T-cell (primary cell): ENCODE results near the gene GAS2L1. TPM values are rescaled to one million over a fixed set of nuclear protein-coding genes. Genes with fewer than 3 reads are reported as not detected.

Experiments used
- ATAC-seq, 4 experiments: fragments of 200-7000 bp in 3 of 4; fragments of 150-1000 bp in 1 of 4; cut with Tn5 transposase; replicated peaks in 1 of 4; 1 replicate in 3 of 4; 2 replicates in 1 of 4; pipeline ENCODE4 v1.10.0; 2021; ENCODE audit warnings: moderate library complexity in 3 of 4, mild to moderate bottlenecking in 2 of 4, moderate number of reproducible peaks in 1 of 4
- CTCF ChIA-PET, 2 donors: fragments of 300-600 bp; sonication (Branson Sonifier 250); formaldehyde crosslinking; loops; one replicate each; lab custom pipeline; 2022; ENCODE audit warnings: antibody characterized with exemption in 2 of 2; lab: Charles Lee
- POLR2A ChIA-PET, 2 donors: fragments of 300-600 bp; sonication (Branson Sonifier 250); formaldehyde crosslinking; loops; one replicate each; lab custom pipeline; 2022; ENCODE audit warnings: antibody characterized with exemption in 2 of 2; lab: Charles Lee
- DNase-seq, 35 experiments: peaks; one replicate each; pipeline versions ENCODE4 v3.0.0 to v3.0.0-alpha.2; 2013 to 2023
- H3K27ac ChIP-seq: one replicate; pipeline ENCODE4 v1.5.1; 2013; ENCODE audit warnings: low read length
- H3K27me3 ChIP-seq, 2 experiments: replicated peaks in 1 of 2; 1 replicate in 1 of 2; 2 replicates in 1 of 2; pipeline versions ENCODE4 v1.6.1 to v1.7.0; 2013; ENCODE audit warnings: low read length in 1 of 2, mixed read lengths in 1 of 2; ENCODE audit not compliant: control insufficient read depth in 2 of 2, insufficient read depth in 2 of 2; ENCODE audit errors: extremely low read depth in 1 of 2
- H3K36me3 ChIP-seq, 2 donors: 1 replicate in 1 of 2; 2 replicates in 1 of 2; pipeline versions ENCODE4 v1.6.1 to v1.7.0; 2013; ENCODE audit warnings: low read length in 1 of 2; ENCODE audit not compliant: control insufficient read depth in 2 of 2, insufficient read depth in 1 of 2; ENCODE audit errors: extremely low read depth in 1 of 2
- H3K4me1 ChIP-seq, 2 experiments: 1 replicate in 1 of 2; 2 replicates in 1 of 2; pipeline versions ENCODE4 v1.6.1 to v1.7.0; 2013; ENCODE audit warnings: low read length in 2 of 2, mixed read lengths in 1 of 2; ENCODE audit not compliant: insufficient read depth in 2 of 2, control insufficient read depth in 1 of 2; ENCODE audit errors: extremely low read depth in 1 of 2
- H3K4me3 ChIP-seq, 2 donors: 1 replicate in 1 of 2; 2 replicates in 1 of 2; pipeline versions ENCODE4 v1.5.1 to v1.7.0; 2013; ENCODE audit warnings: mild to moderate bottlenecking in 2 of 2, low read length in 1 of 2, moderate library complexity in 1 of 2; ENCODE audit not compliant: control insufficient read depth in 1 of 2; ENCODE audit errors: extremely low read depth in 1 of 2
- H3K9me3 ChIP-seq: 2 replicates; pipeline ENCODE4 v1.7.0; 2013
- H3K27ac Mint-ChIP-seq, 2 donors: one replicate each; pipeline ENCODE4 v1.8.0; 2020 to 2021; ENCODE audit warnings: mild to moderate bottlenecking in 2 of 2, mixed read lengths in 2 of 2
- H3K27me3 Mint-ChIP-seq, 2 donors: one replicate each; pipeline ENCODE4 v1.8.0; 2021 to 2022; ENCODE audit warnings: mixed read lengths in 2 of 2
- H3K36me3 Mint-ChIP-seq: one replicate; pipeline ENCODE4 v1.8.0; 2021; ENCODE audit warnings: mixed read lengths
- H3K4me1 Mint-ChIP-seq, 3 donors: one replicate each; pipeline ENCODE4 v1.8.0; 2020 to 2022; ENCODE audit warnings: mixed read lengths in 3 of 3, mild to moderate bottlenecking in 1 of 3
- H3K4me3 Mint-ChIP-seq, 3 donors: one replicate each; pipeline ENCODE4 v1.8.0; 2020 to 2022; ENCODE audit warnings: mild to moderate bottlenecking in 3 of 3, mixed read lengths in 3 of 3, moderate library complexity in 3 of 3
- H3K9me3 Mint-ChIP-seq, 3 donors: one replicate each; pipeline ENCODE4 v1.8.0; 2020 to 2022; ENCODE audit warnings: mixed read lengths in 3 of 3
- WGBS: methylation state at CpG from one replicate; pipeline ENCODE4 v1.1.5; 2013; ENCODE audit warnings: missing lambda C conversion rate; ENCODE audit not compliant: insufficient coverage; 5-methylcytosine and 5-hydroxymethylcytosine counted together
- total RNA-seq, 35 experiments: library from RNA in 6 of 35; stranded (reverse) in 6 of 35; fragments of 120-200 nt in 1 of 35; gene quantifications; one replicate each; pipeline versions ENCODE4 v1.2.1 to v1.2.4 and lab custom pipeline; 2013 to 2026

GAS2L1 gene
- total RNA-seq, 5 donors from 2014 or later (not counting 1 experiment from before 2014, with no cell fraction given) = 0.53 to 1.2 (median 0.85) TPM

GRCh38 chr22:29267858-29268510 is 38.5 kb upstream of the GAS2L1 start, which contains the start of the genes EWSR1 and RHBDD3:
TSS of gene EWSR1 (plus strand) at chr22:29268268. CDS start at chr22:29268337, 69 bp downstream.
TSS of gene RHBDD3 (minus strand) at chr22:29267981. CDS start at chr22:29265626, 2,355 bp downstream.
- peaks cover 13 to 26% of the 10 kb centered on the region in 2 donors for H3K36me3 ChIP-seq
- peak; percentile 88 to 90 (median 90) for ATAC-seq
- peaks cover 25% of the 10 kb centered on the region for H3K36me3 Mint-ChIP-seq
- peak within 1 kb of the TSS; percentile 92 to 99 for H3K4me3 ChIP-seq
- H3K9me3 Mint-ChIP-seq = no peaks in the 10 kb centered on the region
- ChIA-PET CTCF (no interaction called here), POLR2A (no interaction called here)
- no peaks in the 10 kb centered on the region for H3K9me3 ChIP-seq
- H3K27me3 Mint-ChIP-seq = no peaks in the 10 kb centered on the region
- peaks cover 54 to 57% (median 55%) of the 10 kb centered on the region in 3 donors for H3K4me1 Mint-ChIP-seq
- peak within 1 kb of the TSS; percentile 99 for H3K27ac ChIP-seq
- no peaks in the 10 kb centered on the region for H3K27me3 ChIP-seq
- peaks cover 34 to 37% of the 10 kb centered on the region in 2 experiments for H3K4me1 ChIP-seq
- peak within 1 kb of the TSS; percentile 92 to 96 (median 95) for H3K4me3 Mint-ChIP-seq
- DNase-seq = peak; percentile 85 to 99 (median 91)
- WGBS = under 1% methylated on average over 48 of the region's 67 CpGs
- peak within 1 kb of the TSS; percentile 98 for H3K27ac Mint-ChIP-seq

GRCh38 chr22:29268511-29269229 is 37.8 kb upstream of the GAS2L1 start:
- H3K9me3 ChIP-seq = no peaks in the 10 kb centered on the region
- H3K4me3 ChIP-seq = peak overlapping the region; percentile 92 to 99
- DNase-seq (peak in 18 of 35 experiments; percentile 5 to 53 (median 20)), ATAC-seq (peak; percentile 13 to 28 (median 25))
- CTCF ChIA-PET = no interaction called here
- H3K9me3 Mint-ChIP-seq = no peaks in the 10 kb centered on the region
- H3K36me3 ChIP-seq = peaks cover 11 to 31% of the 10 kb centered on the region in 2 donors
- H3K27me3 Mint-ChIP-seq = no peaks in the 10 kb centered on the region
- H3K27ac ChIP-seq = peak overlapping the region; percentile 99
- H3K27ac Mint-ChIP-seq = peak overlapping the region; percentile 98
- peaks cover 60 to 64% (median 62%) of the 10 kb centered on the region in 3 donors for H3K4me1 Mint-ChIP-seq
- under 1% methylated on average over 48 of the region's 51 CpGs for WGBS
- POLR2A ChIA-PET = no interaction called here
- H3K4me1 ChIP-seq = peaks cover 35 to 38% of the 10 kb centered on the region in 2 experiments
- H3K27me3 ChIP-seq = no peaks in the 10 kb centered on the region
- peaks cover 31% of the 10 kb centered on the region for H3K36me3 Mint-ChIP-seq
- H3K4me3 Mint-ChIP-seq = peak overlapping the region; percentile 92 to 96 (median 95)

DNA sequence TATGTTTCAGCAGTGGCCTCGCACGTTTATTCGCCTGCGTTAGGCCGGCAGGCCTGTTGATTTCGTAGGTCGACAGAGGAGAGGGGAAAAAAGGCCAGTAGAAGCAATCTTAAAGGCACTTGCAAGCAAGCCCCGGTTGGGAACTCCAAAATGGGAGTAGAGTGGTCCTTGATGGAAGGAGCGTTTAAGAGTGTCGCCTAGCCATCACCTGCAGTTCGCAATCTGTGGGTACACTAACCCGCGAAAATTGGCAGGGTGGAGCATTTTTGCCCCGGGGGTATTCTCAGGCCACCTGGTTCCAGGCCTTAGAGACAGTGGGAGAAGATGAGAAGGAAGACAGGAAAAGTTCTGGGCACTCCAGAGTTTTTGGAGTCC is 37.2 kb upstream of the GAS2L1 start:
- Histone ChIP-seq H3K4me3 (peak overlapping the region; percentile 92 to 99), H3K27me3 (no peaks in the 10 kb centered on the region), H3K36me3 (peaks cover 7 to 33% of the 10 kb centered on the region in 2 donors), H3K27ac (peak overlapping the region; percentile 99), H3K9me3 (no peaks in the 10 kb centered on the region), H3K4me1 (peaks cover 35 to 39% of the 10 kb centered on the region in 2 experiments)
- peak overlapping the region; percentile 86 to 89 for H3K27ac Mint-ChIP-seq
- peaks cover 66 to 70% (median 67%) of the 10 kb centered on the region in 3 donors for H3K4me1 Mint-ChIP-seq
- WGBS = 3% methylated on average over 12 of the region's 14 CpGs
- H3K9me3 Mint-ChIP-seq = no peaks in the 10 kb centered on the region
- ATAC-seq (no peak), DNase-seq (peak in 1 of 35 experiments; percentile 16)
- CTCF ChIA-PET = no interaction called here
- POLR2A ChIA-PET = no interaction called here
- no peaks in the 10 kb centered on the region for H3K27me3 Mint-ChIP-seq
- peaks cover 36% of the 10 kb centered on the region for H3K36me3 Mint-ChIP-seq
- peak overlapping the region; percentile 92 to 96 (median 95) for H3K4me3 Mint-ChIP-seq

DNA sequence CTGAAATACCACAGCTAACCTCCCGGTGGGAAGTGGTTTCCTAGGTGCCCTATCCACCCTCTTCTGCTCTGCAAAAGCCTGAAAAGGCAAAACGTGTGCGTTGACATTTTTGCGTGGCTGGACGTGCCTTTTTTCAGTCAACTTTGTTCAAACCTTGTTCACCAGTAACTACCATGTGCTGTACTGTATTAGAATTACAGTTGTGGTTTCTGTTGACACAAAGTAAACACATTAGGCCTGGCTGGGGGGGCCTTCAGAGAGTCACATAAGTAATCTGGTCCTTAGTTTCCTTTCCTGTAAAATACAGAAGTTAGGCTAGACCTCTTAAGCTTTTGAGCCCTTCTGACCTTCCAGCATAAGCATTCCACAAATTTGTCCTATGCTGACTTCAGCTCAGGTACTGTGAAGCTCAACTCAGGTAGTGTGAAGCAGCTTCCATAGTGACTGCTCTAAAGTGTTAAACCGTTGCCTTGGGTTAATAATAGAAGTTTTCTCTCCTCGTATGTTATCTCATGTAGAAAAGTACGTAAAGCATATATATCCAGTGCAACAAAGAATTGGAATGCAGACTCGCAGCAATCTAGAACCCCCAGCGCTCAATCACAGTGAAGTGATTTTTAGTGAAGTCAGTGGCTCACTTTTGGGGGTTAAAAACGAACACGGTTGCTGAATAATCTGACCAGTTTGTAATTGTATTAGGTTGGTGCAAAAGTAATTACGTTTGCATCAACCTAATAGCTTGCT is 36.5 kb upstream of the GAS2L1 start:
- peak in 1 of 35 experiments; percentile 28 for DNase-seq
- H3K9me3 ChIP-seq = no peaks in the 10 kb centered on the region
- no peaks in the 10 kb centered on the region for H3K27me3 ChIP-seq
- ChIA-PET CTCF (interaction anchor here in 1 of 2 donors (0.7 kb wide), 1 partner anchor 9 kb away, joined by 3 read pairs; no protein-coding TSS in a partner anchor), POLR2A (interaction anchor here in 1 of 2 donors (0.6 kb wide), 1 partner anchor 504 kb away, joined by 5 read pairs; no protein-coding TSS in a partner anchor)
- H3K27me3 Mint-ChIP-seq = no peaks in the 10 kb centered on the region
- H3K9me3 Mint-ChIP-seq = no peaks in the 10 kb centered on the region
- H3K4me3 ChIP-seq = peak overlapping the region; percentile 92 to 99
- peak overlapping the region; percentile 86 to 89 for H3K27ac Mint-ChIP-seq
- H3K27ac ChIP-seq = peak overlapping the region; percentile 99
- H3K36me3 Mint-ChIP-seq = peaks cover 43% of the 10 kb centered on the region
- no peak for ATAC-seq
- H3K4me1 ChIP-seq = peaks cover 35 to 39% of the 10 kb centered on the region in 2 experiments
- peaks cover 5 to 40% of the 10 kb centered on the region in 2 donors for H3K36me3 ChIP-seq
- 0% methylated on average over 3 of the region's 13 CpGs for WGBS
- peaks cover 73 to 77% (median 74%) of the 10 kb centered on the region in 3 donors for H3K4me1 Mint-ChIP-seq
- H3K4me3 Mint-ChIP-seq = peak overlapping the region; percentile 92 to 96 (median 95)

DNA sequence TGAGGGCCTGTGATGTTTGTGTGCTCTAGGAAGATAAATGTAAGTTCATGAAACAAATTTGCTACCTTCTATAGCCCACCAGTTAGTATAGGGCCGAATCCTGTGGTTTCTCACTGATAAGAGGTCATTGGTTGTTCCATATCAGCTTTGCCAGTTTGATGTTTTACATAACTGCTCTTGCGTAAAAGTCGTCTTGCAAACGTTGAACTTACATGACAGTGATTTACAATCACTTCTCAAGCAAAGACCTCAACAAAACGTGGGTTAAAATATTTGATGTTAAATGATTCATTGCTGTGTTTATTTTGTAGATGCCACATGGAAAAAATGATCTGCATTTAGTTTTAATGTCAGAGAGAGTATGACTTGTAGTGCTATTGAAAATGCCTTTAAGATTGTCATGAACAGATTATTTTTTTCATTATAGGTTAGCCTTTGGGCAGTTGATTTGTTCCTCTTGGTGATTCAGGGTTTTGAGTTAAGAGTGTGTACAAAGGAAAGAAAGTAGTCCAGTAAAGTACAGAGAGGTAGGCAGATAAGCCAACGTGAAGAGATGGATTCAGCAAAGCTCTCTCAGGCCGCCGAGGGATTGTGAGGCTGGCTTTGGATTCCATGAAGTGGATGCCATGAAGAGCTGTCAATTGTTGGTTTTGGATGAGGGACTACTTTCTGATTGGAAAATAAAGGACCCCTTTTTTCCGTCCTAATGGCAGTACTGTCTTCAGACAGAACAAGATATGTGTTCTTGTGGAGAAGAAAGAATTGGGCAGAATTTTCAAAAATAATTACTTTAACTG is 35.8 kb upstream of the GAS2L1 start:
- H3K27me3 ChIP-seq = no peaks in the 10 kb centered on the region
- ChIA-PET POLR2A (interaction anchor here in 1 of 2 donors (0.5 kb wide), 1 partner anchor 494 kb away, joined by 5 read pairs; no protein-coding TSS in a partner anchor), CTCF (interaction anchor here in 1 of 2 donors (0.7 kb wide), 1 partner anchor 8 kb away, joined by 3 read pairs; no protein-coding TSS in a partner anchor)
- H3K27ac ChIP-seq = peak overlapping the region; percentile 1
- DNase-seq (no peak), ATAC-seq (no peak)
- peaks cover 49% of the 10 kb centered on the region for H3K36me3 Mint-ChIP-seq
- 64% methylated on average over 3 of the region's 9 CpGs for WGBS
- peaks cover 80 to 84% (median 81%) of the 10 kb centered on the region in 3 donors for H3K4me1 Mint-ChIP-seq
- peaks cover 35 to 41% of the 10 kb centered on the region in 2 experiments for H3K4me1 ChIP-seq
- H3K9me3 ChIP-seq = no peaks in the 10 kb centered on the region
- no peaks in the 10 kb centered on the region for H3K9me3 Mint-ChIP-seq
- H3K27me3 Mint-ChIP-seq = no peaks in the 10 kb centered on the region
- H3K4me3 Mint-ChIP-seq = peak overlapping the region; percentile 92 to 96 (median 95)
- peak overlapping the region; percentile 37 to 68 for H3K27ac Mint-ChIP-seq
- H3K36me3 ChIP-seq = peaks cover 0 to 45% of the 10 kb centered on the region in 2 donors
- H3K4me3 ChIP-seq = peak overlapping the region; percentile 27 to 92
